Right lobe of liver (tissue), 6 donors: ENCODE results near the gene SLC51A. TPM values are rescaled to one million over a fixed set of nuclear protein-coding genes. Genes with fewer than 3 reads are reported as not detected.
A peak's percentile ranks its signal among the peaks of the same experiment; 100 is the strongest.

Source experiments
- ATAC-seq, 4 donors: fragments of 200-7000 bp; cut with Tn5 transposase; one replicate each; pipeline ENCODE4 v1.9.1; 2020; ENCODE audit warnings: mild to moderate bottlenecking in 4 of 4, moderate library complexity in 4 of 4
- DNase-seq, 3 donors: peaks; one replicate each; pipeline ENCODE4 v3.0.0-alpha.2; 2020
- H3K27ac ChIP-seq, 3 donors: fragments of 200-600 bp; one replicate each; pipeline ENCODE4 v1.8.0; 2022
- H3K27me3 ChIP-seq, 2 donors: fragments of 200-600 bp; one replicate each; pipeline ENCODE4 v1.8.0; 2022
- H3K36me3 ChIP-seq, 4 donors: fragments of 200-600 bp; sonication (generic) in 1 of 4; one replicate each; pipeline versions ENCODE4 v1.5.1 to v1.8.0; 2017 to 2022; ENCODE audit warnings: control low read depth in 1 of 4
- H3K4me1 ChIP-seq, 4 donors: fragments of 200-600 bp; sonication (generic) in 1 of 4; one replicate each; pipeline versions ENCODE4 v1.5.1 to v1.8.0; 2017 to 2022; ENCODE audit warnings: control low read depth in 1 of 4
- H3K4me3 ChIP-seq, 3 donors: fragments of 200-600 bp; one replicate each; pipeline ENCODE4 v1.8.0; 2022
- H3K9me3 ChIP-seq, 4 donors: fragments of 200-600 bp; sonication (generic) in 1 of 4; one replicate each; pipeline versions ENCODE4 v1.5.1 to v1.8.0; 2017 to 2022; ENCODE audit warnings: control low read depth in 1 of 4
- POLR2A ChIP-seq: fragments of 450-650 bp; IDR thresholded peaks from one replicate; pipeline ENCODE4 v1.6.1; 2017; ENCODE audit warnings: antibody characterized with exemption, mild to moderate bottlenecking
- WGBS: methylation state at CpG from one replicate; pipeline ENCODE4 v1.1.6; 2018; ENCODE audit warnings: low coverage, low lambda C conversion rate; ENCODE audit not compliant: insufficient coverage; ENCODE audit errors: missing lambda C conversion rate; 5-methylcytosine and 5-hydroxymethylcytosine counted together
- intact Hi-C, 2 donors: fragments of 100-400 bp; cut with DNase I; formaldehyde crosslinking; loops; one replicate each; pipeline versions ENCODE4 v1.11.2 to v1.14.1; 2022
- total RNA-seq, 6 experiments: library from RNA; depleted of rRNA in 2 of 6; stranded (reverse); fragments of >200 nt in 2 of 6; fragmentation: NEBNext Ultra II Directional in 3 of 6; extraction: Animal tissue kit (Norgen Biotek cat#: 25700) in 3 of 6; gene quantifications; one replicate each; pipeline versions ENCODE4 v1.1.0 to v1.2.4, GENCODE V29; 2016 to 2023
- TF ChIP-seq, protein P1 (sequence below), 4 donors: fragments of 200-600 bp in 3 of 4; fragments of 450-650 bp in 1 of 4; IDR thresholded peaks; one replicate each; pipeline versions ENCODE4 v1.5.1 to v1.8.0; 2016 to 2022; ENCODE audit warnings: antibody characterized with exemption in 4 of 4, mild to moderate bottlenecking in 2 of 4
- donor health status: DM: no; HTN: yes; CAD: no.
- donor health status: DM: no; HTN: no; CAD: no.
- donor health status: DM: no; HTN: no; CAD: no.
- donor health status: DM: no; HTN: yes; CAD: no.
- donor health status: DM: no; HTN: yes; CAD: no.

SLC51A gene
- total RNA-seq, 6 experiments from 2014 or later, result 23.1 to 129 (median 64.0) TPM

DNA sequence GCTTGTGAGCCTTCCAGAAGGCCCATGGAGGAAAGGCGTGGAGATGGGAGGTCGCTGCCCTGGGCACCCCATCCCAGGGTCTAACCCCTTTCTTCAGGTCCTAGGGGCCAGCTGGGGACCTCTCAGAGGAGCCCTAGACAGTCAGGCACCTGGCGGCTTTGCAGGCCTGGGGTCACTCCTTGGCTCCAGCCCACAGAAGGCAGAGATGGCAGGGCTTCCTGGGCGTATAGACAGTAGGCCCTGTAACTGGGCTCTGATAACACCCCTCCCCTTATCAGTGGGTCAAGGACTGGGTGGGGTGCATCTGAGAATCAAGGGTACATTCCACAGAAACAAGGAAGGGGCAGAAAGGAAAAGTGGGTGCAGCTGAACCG, 21.8 kb upstream of the SLC51A start:
- TF ChIP-seq, protein P1, sequence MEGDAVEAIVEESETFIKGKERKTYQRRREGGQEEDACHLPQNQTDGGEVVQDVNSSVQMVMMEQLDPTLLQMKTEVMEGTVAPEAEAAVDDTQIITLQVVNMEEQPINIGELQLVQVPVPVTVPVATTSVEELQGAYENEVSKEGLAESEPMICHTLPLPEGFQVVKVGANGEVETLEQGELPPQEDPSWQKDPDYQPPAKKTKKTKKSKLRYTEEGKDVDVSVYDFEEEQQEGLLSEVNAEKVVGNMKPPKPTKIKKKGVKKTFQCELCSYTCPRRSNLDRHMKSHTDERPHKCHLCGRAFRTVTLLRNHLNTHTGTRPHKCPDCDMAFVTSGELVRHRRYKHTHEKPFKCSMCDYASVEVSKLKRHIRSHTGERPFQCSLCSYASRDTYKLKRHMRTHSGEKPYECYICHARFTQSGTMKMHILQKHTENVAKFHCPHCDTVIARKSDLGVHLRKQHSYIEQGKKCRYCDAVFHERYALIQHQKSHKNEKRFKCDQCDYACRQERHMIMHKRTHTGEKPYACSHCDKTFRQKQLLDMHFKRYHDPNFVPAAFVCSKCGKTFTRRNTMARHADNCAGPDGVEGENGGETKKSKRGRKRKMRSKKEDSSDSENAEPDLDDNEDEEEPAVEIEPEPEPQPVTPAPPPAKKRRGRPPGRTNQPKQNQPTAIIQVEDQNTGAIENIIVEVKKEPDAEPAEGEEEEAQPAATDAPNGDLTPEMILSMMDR (IDR thresholded peaks at IDR 0.05), result no peak
- Histone ChIP-seq H3K36me3 (no peaks in the 10 kb centered on the region), H3K9me3 (no peaks in the 10 kb centered on the region), H3K4me1 (peaks cover 0 to 23% (median 0%) of the 10 kb centered on the region in 4 donors), H3K27me3 (no peaks in the 10 kb centered on the region), H3K27ac (no peak overlapping the region), H3K4me3 (no peak overlapping the region)
- ATAC-seq, result no peak
- WGBS, result 80% methylated on average over 1 of the region's 5 CpGs
- DNase-seq, result no peak
- intact Hi-C loops, result loop anchor here (5.0 to 10.0 kb wide), 2 partner anchors 122 to 150 kb away; no protein-coding TSS in a partner anchor

DNA sequence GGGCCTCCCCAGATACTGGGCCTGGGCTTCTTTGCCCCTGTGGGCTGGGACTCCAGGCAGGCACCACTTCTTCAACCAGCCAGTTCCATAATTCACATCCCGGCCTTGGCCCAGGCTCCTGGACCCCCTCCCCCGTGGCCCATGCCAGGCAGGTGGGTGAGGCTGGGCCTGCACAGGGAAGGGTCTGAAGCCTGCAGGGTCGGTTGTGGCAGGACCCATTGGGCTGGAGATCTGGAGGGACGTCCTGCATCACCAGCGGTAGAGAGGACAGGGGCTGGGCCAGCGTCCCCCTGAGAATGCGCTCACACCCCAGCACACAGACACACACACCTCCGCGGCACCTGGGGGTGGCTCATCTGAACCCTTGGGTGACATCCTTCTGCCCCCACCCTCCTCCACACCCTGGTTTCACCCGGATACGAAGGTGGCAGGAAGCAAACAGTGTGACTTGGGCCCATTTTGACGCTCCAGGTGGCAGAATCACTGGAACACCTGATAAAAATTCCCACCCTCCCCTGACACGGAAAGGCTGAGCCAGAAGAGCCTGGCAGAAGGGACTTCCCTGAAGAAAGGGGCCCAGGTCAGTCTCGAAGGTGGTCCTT, 20.6 kb upstream of the SLC51A start:
- no peaks in the 10 kb centered on the region for H3K9me3 ChIP-seq
- no peak overlapping the region for H3K4me3 ChIP-seq
- H3K27ac ChIP-seq, result no peak overlapping the region
- peaks cover 0 to 23% (median 0%) of the 10 kb centered on the region in 4 donors for H3K4me1 ChIP-seq
- no peaks in the 10 kb centered on the region for H3K27me3 ChIP-seq
- TF ChIP-seq POLR2A, result no peak
- TF ChIP-seq, protein P1 (IDR thresholded peaks at IDR 0.05), result no peak
- ATAC-seq (no peak), DNase-seq (peak in 1 of 3 donors; percentile 47)
- WGBS, result 90% methylated on average over 2 of the region's 14 CpGs
- intact Hi-C loops, result loop anchor here (5.0 to 10.0 kb wide), 3 partner anchors 123 to 168 kb away; no protein-coding TSS in a partner anchor
- no peaks in the 10 kb centered on the region for H3K36me3 ChIP-seq

DNA sequence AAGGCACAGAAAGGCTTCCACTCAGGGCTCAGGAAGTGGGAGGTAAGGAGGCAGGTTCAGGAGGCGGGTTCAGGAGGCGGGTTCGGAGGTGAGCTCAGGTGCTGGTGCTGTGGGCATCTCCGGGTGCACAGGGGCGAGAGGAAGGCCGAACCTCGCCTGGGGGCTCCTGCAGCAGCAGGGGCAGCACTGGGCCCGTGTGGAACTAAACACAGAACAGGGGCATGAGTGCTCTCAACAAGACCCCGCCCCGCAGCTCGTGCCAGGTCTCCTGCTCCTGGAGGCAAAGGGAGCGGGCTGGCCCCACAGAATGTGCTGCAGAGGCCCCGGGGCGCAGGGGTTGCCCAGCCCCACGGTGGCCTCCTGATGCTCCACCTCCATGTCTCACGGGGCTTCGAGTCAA, 18.8 kb upstream of the SLC51A start:
- Histone ChIP-seq H3K36me3 (no peaks in the 10 kb centered on the region), H3K4me1 (peaks cover 0 to 15% (median 0%) of the 10 kb centered on the region in 4 donors), H3K9me3 (no peaks in the 10 kb centered on the region), H3K27ac (no peak overlapping the region), H3K27me3 (no peaks in the 10 kb centered on the region), H3K4me3 (no peak overlapping the region)
- WGBS, result 100% methylated on average over 3 of the region's 17 CpGs
- DNase-seq (peak in 1 of 3 donors; percentile 40), ATAC-seq (no peak)
- TF ChIP-seq, protein P1 (IDR thresholded peaks at IDR 0.05), result no peak
- intact Hi-C loops, result loop anchor here (5.0 to 10.0 kb wide), 3 partner anchors 125 to 170 kb away; no protein-coding TSS in a partner anchor

DNA sequence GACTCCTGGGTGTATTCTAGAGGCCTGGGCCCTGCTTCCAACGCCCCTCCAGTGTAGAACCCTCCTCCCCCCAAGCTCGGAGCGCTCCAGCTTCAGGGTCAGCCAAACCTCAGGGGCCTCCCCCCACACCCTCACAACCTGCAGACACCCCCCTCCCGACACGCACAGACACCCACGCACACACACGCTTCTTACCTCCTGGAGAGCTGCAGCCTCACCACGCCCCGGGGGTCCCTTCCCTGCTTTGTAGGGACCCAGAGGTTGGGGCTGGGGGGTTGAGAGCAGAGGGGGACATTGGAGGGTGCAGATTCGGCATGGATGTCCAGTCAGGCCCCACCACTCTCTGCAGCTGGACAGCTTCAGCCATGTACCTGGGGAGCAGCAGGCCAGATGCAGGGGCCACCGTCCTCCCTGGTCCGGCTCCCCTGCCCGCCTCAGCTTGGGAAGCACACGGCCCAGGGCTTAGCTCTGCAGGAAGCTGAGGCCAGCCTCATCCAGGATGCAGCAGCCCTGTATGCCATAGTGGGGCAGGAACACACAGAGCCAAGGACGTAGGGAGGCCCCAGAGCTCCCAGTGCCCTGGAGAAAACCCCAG, 18.2 kb upstream of the SLC51A start:
- Histone ChIP-seq H3K27me3 (no peaks in the 10 kb centered on the region), H3K4me3 (no peak overlapping the region), H3K9me3 (no peaks in the 10 kb centered on the region), H3K27ac (no peak overlapping the region), H3K4me1 (peaks cover 0 to 12% (median 0%) of the 10 kb centered on the region in 4 donors), H3K36me3 (no peaks in the 10 kb centered on the region)
- intact Hi-C loops, result loop anchor here (5.0 to 10.0 kb wide), 3 partner anchors 126 to 171 kb away; no protein-coding TSS in a partner anchor
- DNase-seq (no peak), ATAC-seq (no peak)
- no peak for TF ChIP-seq POLR2A
- WGBS, result 95% methylated on average over 4 of the region's 15 CpGs
